Adipose tissue (tissue), 3 donors: Measurements from ENCODE around the gene IGF2BP3. TPM values are rescaled to one million over a fixed set of nuclear protein-coding genes. Genes with fewer than 3 reads are reported as not detected.
"Not testable (repeated sequence)": the region's sequence is repeated elsewhere in the genome, so short reads cannot be mapped to it uniquely, and the experiment has no call there.

Source experiments
- H3K27ac ChIP-seq: one replicate; pipeline ENCODE4 v1.5.1; 2013; ENCODE audit warnings: low read depth, low read length
- WGBS, 3 donors: extraction: QIAGEN DNeasy Blood & Tissue Kit; methylation state at CpG; one replicate each; pipeline ENCODE4 v1.1.7; 2013; 5-methylcytosine and 5-hydroxymethylcytosine counted together
- polyA plus RNA-seq, 3 donors: library from polyadenylated mRNA; stranded (reverse); fragments of 200-250 nt; gene quantifications; one replicate each; pipeline ENCODE4 v1.2.3, GENCODE V29; 2013
- donor health status: healthy with polysubstance abuse.
- donor health status: Bipolar disorder and iron deficiency.
- donor health status: healthy.

Gene IGF2BP3
- polyA plus RNA-seq = under 1 TPM; 0.07 to 0.68 (median 0.45) TPM

DNA sequence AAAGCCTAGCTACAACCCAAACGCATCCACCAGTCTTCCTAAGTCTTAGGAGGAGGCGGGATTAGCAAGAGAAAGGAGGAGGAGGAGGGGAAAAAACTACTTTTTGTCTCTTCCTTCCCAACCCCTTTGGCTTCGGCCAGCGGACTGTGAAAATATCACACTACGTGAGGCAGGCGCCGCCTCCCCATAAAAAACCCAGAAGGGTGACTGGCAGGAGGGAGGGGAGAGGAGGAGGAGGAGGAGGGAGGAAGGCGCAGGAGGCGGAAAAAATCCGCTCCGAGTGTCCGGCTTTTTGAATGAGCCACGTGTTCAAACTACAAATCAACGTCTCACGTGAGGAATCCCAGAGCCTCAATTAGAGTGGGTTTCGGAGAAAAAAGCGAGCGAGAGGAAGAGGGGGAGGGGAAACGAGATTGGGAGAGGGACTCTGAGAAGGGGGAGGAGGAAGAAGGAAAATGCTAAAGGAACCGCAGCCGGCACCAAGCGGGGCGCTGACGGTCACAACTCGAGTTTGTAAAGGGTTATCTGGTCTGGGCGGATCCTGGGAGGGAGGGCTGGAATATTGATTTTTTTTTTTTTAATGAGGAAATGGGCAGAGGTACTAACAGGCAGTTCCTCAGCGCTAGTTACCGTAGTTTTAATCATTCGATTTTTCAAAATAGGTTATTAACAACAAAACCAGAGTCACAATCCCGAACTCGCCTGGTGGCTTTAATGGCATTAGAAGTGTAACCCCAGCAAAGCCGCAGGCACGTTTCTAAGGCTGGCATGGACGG, at the start of gene IGF2BP3:
IGF2BP3 (minus strand) TSS at position 162 of the 776 bp plus-strand sequence. CDS start 381 bp downstream, outside the sequence.
- no peak within 1 kb of the TSS for H3K27ac ChIP-seq
- WGBS, 3 donors = 1 to 2% (median 1%) methylated on average over 34 of the region's 34 CpGs

DNA sequence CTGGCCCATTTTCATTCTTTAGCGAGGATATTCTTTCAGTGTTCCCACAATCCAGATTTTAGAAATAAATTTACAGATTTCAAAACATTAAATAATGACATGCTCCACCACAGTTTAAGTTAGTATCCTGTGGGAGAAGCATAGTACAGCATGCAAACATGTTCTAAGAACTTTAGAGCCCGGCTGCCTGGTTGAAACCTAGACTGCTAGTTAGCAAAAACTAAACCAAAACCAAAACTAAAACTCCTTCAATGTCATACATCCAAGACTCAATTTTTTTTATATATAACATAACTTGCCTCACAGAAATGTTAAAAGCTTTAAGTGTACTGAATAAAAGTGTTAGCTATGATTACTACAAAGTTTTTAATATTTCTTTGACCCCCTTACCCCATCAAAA, 44.5 kb upstream of the IGF2BP3 start:
- WGBS, 3 donors = 90 to 94% (median 90%) methylated on average over 2 of the region's 2 CpGs
- H3K27ac ChIP-seq = no peak overlapping the region

DNA sequence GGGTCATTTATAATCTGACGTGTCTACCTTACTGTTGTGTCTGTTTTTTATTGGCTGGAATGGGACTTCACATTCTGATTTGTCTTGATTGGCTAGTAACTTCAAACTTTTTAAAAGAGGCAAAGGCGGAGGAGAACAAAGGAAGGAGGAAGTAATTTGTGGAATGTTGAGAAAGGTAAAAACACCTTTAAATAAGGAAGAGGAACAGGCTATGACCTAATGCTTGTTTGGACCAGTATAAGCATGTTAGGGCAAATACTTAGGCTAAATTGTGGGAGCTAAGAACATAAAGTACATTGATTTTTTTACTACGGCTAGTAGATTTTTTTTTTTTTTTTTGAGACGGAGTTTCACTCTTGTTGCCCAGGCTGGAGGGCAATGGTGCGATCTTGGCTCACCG, 43.5 kb upstream of the IGF2BP3 start:
- H3K27ac ChIP-seq = not testable (repeated sequence)
- 77 to 90% (median 84%) methylated on average over 6 of the region's 6 CpGs for WGBS, 3 donors

DNA sequence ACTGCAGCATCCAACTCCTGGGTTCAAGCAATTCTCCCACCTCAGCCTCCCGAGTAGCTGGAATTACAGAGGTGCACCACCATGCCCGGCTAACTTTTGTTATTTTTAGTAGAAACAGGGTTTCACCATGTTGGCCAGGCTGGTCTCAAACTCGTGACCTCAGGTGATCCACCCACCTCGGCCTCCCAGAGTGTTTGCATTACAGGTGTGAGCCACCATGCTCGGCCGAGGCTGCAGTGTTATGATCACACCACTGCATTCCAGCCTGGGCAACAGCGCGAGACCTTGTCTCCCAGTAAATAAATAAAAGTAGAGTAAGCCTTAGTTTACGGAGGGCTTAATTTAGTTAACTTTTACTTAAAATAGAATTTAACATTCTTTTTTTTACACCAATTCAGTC, 23.7 kb upstream of the IGF2BP3 start:
- WGBS, 3 donors = 88 to 95% (median 91%) methylated on average over 9 of the region's 9 CpGs
- no peak overlapping the region for H3K27ac ChIP-seq

DNA sequence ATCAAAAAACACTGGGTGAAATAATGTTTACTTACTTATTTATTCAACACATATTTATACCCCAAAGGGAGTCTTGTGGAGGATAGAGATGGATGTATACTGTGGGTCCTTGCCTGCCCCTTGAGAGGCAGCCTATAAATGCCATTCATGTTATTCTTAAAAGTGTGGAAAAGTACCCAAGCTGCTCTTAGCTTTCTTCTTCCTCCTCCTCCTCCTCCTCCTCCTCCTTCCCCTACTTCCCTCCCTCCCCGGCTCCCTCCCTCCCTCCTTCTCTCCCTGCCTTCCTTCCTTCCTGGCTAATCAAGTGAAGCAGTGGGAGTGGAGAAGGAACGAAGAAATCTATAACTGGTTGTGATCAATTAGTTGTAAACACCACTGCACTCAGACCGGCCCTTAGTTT, 21.2 kb upstream of the IGF2BP3 start:
- H3K27ac ChIP-seq = no peak overlapping the region
- 34 to 46% (median 34%) methylated on average over 3 of the region's 3 CpGs for WGBS, 3 donors

DNA sequence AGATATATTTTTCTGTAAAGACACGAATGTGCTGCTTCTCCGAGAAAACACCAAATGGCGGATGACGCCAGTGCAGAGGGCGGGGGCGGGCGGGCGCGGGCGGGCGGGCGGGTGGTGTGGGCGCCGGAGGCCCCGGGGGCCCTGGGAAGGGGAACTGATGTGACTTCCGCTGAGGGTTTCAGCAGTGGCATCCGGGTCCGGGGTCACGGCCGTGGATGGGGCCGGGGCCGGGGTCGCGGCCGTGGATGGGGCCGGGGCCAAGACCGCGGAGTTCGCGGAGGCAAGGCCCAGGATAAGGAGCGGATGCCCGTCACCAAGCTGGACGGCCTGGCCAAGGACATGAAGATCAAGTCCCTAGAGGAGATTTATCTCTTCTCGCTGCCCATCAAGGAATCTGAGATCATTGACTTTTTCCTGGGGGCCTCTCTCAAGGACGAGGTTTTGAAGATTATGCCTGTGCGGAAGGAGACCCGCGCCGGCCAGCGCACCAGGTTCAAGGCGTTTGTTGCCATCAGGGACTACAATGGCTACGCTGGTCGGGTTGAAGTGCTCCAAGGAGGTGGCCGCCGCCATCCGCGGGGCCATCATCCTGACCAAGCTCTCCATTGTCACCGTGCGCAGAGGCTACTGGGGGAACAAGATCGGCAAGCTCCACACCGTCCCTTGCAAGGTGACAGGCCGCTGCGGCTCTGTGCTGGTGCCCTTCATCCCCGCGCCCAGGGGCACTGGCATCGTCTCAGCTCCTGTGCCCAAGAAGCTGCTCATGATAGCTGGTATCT, 20.3 kb upstream of the IGF2BP3 start:
- WGBS, 3 donors = 45 to 54% (median 51%) methylated on average over 48 to 56 of the region's 56 CpGs
- H3K27ac ChIP-seq = no peak overlapping the region

DNA sequence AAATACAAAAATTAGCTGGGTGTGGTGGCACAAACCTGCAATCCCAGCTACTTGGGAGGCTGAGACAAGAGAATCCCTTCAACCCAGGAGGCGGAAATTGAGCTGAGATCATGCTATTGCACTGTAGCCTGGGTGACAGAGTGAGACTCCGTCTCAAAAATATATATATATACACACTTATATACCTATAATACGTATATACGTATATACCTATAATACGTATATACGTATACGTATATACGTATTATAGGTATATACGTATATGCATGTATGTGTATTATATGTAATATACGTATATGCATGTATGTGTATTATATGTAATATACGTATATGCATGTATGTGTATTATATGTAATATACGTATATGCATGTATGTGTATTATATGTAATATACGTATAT, 18.4 kb upstream of the IGF2BP3 start:
- 95 to 96% (median 96%) methylated on average over 11 to 13 of the region's 13 CpGs for WGBS, 3 donors
- not testable (repeated sequence) for H3K27ac ChIP-seq

DNA sequence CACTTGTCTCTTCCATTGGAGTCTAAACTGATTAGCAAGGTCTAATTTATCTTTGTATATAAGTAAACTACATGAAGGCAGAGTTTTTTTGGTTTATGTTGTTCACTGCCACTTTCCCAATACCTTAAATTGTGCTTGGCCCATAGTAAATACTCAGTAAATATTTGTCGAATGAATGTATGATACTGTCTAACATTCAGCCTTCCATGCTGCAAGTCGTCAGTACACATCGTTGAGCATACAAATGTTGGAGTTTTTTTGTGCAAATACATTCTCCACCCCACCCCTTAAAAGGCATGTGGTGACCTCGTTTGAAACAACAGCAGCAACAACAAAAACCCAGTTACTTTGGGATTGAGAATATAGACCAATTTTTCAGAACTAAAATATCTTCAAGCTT, 17.4 kb upstream of the IGF2BP3 start:
- H3K27ac ChIP-seq = no peak overlapping the region
- 37 to 67% (median 65%) methylated on average over 4 of the region's 4 CpGs for WGBS, 3 donors

DNA sequence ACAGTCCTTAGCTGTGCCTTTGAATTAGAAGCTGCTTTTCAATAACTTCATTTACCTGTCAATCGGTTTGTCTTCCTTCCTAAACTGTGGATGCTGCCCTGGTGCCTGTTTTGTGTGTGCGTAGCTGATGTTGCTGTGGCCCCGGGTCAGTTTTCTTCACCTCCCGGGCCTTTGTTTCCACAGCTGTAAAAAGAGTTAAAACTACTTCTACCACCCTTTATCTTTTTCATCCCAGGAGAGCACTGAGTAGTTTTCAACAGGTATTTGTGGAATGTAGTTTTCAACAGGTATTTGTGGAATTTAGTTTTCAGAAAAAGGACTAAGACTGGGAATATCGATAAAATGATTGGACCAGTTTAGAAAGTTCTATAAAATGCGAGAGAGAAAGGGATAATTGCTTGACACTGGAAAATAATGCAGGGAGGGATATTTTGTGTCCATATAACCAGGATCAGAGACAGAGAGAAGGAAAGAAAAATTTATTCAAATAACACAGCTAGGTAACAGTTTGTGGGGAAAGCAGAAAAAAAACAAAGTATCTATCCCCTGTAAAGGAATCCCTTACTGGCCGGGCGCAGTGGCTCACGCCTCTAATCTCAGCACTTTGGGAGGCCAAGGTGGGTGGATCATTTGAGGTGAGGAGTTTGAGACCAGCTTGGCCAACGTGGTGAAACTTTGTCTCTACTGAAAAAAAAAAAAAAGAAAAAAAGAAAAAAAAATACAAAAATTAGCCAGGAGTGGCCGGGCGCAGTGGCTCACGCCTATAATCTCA, 15.9 kb upstream of the IGF2BP3 start:
- no peak overlapping the region for H3K27ac ChIP-seq
- 74 to 86% (median 81%) methylated on average over 13 of the region's 13 CpGs for WGBS, 3 donors

DNA sequence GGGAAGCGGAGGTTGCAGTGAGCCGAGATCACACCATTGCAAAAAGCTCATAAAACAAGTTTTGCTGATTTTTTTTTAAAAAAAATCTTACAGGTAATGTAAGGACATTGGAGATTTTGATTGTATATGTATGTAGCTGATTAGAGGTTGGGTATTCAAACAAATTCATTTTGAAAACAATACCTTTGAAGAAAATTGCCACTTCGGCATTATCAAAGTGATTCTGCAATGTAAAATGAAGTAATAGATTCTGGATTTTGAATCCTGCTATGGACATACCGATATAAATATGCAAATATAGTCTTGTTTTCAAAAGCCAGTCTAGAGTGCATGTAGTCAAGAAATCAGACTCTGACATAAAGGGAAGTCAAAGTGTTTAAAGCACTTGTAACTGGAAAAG, 12.4 kb upstream of the IGF2BP3 start:
- no peak overlapping the region for H3K27ac ChIP-seq
- WGBS, 3 donors = 92 to 95% (median 92%) methylated on average over 4 of the region's 4 CpGs

DNA sequence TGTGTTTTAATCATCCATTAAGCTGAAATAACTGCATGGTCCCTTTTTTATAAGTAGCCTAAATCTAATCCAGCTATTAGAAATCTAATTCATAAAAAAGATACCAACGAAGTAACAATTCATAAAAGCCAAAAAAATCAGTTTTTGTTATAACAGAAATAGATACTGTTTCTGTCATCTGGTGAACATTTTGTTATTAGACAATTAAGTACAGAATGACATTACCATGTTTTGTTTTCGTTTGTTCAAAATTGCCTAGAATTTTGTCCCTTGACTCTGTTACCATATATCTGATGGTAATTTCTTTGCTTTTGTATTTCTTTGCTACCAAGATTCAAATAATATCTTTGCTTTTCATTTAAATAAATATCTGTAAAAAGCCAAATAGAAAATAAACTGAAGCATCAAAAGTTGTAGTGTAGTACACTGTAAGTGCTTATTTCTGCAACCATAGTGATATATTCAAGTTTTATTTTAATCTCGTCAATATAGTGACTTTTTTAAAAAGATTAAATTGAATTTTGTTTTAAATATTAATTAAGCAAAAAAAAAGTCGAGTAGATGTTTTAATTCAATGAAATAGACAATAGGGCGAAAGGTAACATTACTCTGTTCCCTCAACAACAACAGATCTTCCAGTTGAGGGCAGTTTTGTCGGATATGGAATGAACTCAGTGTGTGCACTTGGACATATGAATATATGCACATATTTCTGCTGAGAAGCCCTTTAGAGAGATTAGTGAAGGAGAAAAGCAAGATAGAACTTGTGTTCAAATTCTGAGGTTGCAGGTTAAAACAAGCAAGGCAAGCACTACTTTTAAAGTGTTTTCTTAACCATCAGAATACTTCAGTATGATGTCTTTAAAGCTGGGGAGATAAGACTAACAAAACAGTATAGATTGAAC, 7.9 kb upstream of the IGF2BP3 start:
- H3K27ac ChIP-seq = no peak overlapping the region
- WGBS, 3 donors = 82 to 86% (median 84%) methylated on average over 6 of the region's 6 CpGs

DNA sequence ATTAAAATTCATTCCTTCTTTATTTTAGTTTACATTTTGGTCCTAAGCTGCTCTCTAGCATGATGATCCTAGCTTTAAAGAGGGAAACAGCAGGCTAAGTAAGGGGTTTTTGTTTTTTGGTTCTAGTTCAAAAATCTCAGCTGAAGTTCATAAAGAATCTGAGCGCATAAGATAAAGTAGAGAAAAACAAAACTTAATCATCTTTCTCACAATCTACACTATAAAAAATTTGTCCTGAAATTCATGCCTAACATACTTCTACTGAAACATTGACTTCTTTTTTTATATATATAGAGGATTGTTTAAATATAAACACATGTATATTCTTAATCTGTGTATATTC, 6.8 kb upstream of the IGF2BP3 start:
- WGBS, 3 donors = 88 to 90% (median 89%) methylated on average over 1 of the region's 1 CpG
- no peak overlapping the region for H3K27ac ChIP-seq

DNA sequence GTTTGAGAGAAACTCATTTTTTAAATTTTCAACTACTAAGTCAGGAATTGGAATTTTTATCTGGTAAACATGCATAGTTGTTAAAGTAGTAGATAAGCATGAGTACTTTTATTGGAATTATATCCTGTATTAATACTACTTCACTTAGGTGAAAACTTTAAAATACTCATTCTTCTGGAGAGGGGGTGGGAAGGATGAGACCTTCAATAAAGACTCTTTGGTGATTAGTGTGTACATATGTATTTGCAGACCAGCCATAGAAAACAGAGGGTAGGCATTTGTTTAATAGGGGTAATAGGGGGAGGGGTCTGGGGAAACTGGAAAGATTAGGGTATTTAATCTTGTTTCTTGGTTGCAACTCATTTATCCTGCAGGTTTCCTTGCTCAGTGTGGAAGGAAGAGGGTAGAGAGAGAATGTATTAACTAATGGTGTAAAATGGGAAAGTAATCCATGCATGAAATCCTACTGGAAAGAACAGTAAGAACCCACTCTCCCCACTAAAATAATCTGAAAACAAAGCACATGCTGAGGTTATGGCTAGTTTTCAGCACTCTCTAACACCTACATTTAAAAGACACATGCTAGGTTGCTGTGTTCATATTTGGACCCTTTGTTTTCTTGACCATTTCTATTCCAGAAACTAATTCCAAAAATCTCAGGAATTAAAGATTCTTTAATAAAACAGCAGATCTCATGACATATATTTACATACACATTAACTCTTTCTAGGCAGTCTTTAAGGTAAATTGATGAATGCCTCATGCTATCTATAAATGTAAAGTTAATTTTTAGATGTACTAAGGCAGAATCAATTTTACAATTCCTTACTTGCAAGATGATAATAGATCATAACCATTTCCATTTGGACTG, 6.2 kb upstream of the IGF2BP3 start:
- no peak overlapping the region for H3K27ac ChIP-seq

DNA sequence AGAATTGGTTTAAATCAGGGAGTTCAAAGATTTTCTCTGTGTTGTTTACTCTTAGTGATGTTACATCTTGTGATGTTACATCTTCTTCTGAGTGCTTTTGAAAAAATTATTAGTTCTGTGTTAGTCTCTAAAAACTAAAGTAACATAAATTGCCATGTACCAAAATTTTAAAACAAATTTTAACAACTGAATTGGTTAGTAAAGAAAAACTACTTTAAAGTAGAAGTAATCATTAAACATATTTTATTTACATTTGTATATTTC, 5.2 kb upstream of the IGF2BP3 start:
- H3K27ac ChIP-seq = no peak overlapping the region

DNA sequence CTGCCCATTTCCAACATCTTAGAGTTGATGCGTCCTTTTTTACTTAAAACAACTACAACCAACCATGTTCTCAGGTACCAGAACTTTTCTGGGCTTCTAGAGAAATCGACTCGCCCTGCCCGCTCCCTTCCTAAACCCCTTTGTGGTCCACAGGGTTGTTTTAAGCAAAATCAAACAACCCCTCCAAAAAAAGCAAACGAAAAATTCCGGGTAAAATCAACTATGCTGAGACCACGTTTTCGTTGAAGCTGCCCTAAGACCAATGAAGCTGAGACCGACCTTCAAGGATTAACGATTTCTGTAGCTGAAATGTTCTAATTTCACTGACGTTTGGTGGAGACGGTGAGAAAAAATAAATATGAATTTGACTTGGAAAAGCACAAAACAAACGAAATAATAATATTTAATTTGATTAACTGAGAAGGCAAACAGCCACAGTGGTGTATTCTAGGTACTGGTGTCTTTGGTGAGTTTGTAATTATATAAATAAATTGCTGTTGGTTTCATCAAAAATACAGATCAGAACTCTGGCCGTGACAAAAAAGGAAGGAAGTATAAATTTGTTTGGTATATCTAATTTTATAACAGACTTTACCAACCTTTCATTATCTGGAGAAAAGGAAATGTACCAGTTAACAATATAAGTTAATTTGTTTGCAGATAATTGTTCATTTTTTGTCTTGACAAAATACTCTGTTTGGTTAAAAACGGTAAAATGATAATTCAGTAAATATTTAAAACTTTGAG, 4.7 kb upstream of the IGF2BP3 start:
- WGBS, 3 donors = 3 to 7% (median 6%) methylated on average over 15 of the region's 15 CpGs
- no peak overlapping the region for H3K27ac ChIP-seq

DNA sequence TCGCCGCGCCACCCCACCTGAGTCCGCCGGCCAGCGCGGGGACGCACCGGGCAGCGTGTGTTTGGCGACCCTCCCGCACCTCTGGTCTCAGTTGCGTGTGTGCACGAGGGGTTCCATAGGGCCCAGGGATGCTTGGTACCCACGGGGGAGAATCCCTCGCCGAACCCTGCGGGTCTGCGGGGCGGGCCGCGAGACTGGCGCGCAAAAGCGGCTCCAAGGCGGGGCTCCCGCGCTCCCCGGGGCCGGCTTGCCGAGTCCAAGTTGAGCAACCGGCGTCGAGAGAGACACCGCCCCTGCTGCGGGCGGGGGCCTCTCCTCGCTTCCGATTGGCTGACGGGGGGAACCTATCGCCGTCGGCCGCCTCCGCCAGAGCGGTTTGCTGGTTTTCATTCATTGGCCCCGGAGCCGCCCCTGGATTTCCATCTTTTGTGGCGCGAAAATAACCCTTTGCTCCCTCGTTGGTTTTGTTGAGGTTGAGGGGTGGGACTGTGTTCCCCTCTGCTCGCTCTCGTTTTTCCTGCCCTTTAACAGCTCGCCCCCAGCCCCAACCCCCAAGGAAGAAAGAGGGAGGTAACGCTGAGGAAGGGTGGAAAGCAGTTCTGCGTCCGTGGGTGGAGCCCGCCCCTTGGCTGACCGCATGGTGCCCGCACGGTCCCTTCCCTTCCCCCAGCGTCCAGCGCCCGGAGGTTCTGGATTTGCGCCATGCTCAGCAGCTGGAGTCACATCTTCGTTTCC, 4.0 kb upstream of the IGF2BP3 start:
- no peak overlapping the region for H3K27ac ChIP-seq
- WGBS, 3 donors = 1 to 2% (median 1%) methylated on average over 66 of the region's 66 CpGs

DNA sequence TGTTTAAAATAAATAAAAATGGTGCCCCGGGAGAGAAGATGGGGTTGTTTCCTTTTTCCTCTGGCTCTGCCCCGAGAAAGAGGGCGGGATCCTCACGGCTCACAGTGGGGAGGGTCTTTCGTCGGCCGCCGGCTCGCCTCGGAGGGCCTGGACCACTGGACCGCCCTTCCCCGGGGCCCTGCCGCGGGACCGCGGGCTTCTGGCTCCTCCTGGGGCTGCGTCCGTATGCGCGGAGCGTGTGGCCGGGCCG, 3.5 kb upstream of the IGF2BP3 start:
- WGBS, 3 donors = 0 to 3% (median 3%) methylated on average over 19 to 23 of the region's 23 CpGs

More for the DNA sequence above, 3.5 kb upstream of the IGF2BP3 start:
- no peak overlapping the region for H3K27ac ChIP-seq
